ENCODE results near the gene CDK5R1. TPM values are rescaled to one million over a fixed set of nuclear protein-coding genes. Genes with fewer than 3 reads are reported as not detected.
A peak's percentile ranks its signal among the peaks of the same experiment; 100 is the strongest.

Gene CDK5R1
- total RNA-seq, 2 donors from 2014 or later: 1.0 to 1.6 TPM

- DNase-seq (peak; percentile 98 to 100 (median 98)), ATAC-seq (peak; percentile 97)
- 0 to 1% methylated on average over 13 to 73 of the region's 74 CpGs for WGBS, 2 donors
- H3K27me3 ChIP-seq: no peaks in the 10 kb centered on the region
- intact Hi-C loops (cut with DNase I): no loop called here
- H3K27ac ChIP-seq: peak within 1 kb of the TSS; percentile 57 to 81 (median 68)
- TF ChIP-seq, protein P1, sequence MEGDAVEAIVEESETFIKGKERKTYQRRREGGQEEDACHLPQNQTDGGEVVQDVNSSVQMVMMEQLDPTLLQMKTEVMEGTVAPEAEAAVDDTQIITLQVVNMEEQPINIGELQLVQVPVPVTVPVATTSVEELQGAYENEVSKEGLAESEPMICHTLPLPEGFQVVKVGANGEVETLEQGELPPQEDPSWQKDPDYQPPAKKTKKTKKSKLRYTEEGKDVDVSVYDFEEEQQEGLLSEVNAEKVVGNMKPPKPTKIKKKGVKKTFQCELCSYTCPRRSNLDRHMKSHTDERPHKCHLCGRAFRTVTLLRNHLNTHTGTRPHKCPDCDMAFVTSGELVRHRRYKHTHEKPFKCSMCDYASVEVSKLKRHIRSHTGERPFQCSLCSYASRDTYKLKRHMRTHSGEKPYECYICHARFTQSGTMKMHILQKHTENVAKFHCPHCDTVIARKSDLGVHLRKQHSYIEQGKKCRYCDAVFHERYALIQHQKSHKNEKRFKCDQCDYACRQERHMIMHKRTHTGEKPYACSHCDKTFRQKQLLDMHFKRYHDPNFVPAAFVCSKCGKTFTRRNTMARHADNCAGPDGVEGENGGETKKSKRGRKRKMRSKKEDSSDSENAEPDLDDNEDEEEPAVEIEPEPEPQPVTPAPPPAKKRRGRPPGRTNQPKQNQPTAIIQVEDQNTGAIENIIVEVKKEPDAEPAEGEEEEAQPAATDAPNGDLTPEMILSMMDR (IDR thresholded peaks at IDR 0.05): peak; percentile 88 to 96 (median 92)
- peak in 2 of 3 donors; percentile 69 to 70 for TF ChIP-seq POLR2A (IDR thresholded peaks at IDR 0.05)
- H3K36me3 ChIP-seq (replicated peaks in 1 of 2; ENCODE audit: insufficient read depth in 1 of 2, low read depth in 2 of 2): peaks cover 0 to 4% of the 10 kb centered on the region in 2 donors
- H3K4me1 ChIP-seq: peaks cover 16% of the 10 kb centered on the region
- peak within 1 kb of the TSS; percentile 47 to 87 for H3K4me3 ChIP-seq
- H3K9me3 ChIP-seq: no peaks in the 10 kb centered on the region
Measured at GRCh38 chr17:32444301-32445073, 42.3 kb upstream of the CDK5R1 start, which contains the start of gene PSMD11. TSS of gene PSMD11 (plus strand) at chr17:32444510. CDS start at chr17:32444524, 14 bp downstream.

GRCh38 chr17:32445074-32445415 lies 41.7 kb upstream of the CDK5R1 start:
- H3K4me3 ChIP-seq: peak overlapping the region; percentile 47 to 87
- H3K27me3 ChIP-seq: no peaks in the 10 kb centered on the region
- peak in 3 of 4 donors; percentile 28 to 43 (median 42) for DNase-seq
- 0 to 1% methylated on average over 6 to 14 of the region's 14 CpGs for WGBS, 2 donors
- H3K9me3 ChIP-seq: no peaks in the 10 kb centered on the region
- intact Hi-C loops (cut with DNase I): no loop called here
- H3K4me1 ChIP-seq: peaks cover 16% of the 10 kb centered on the region
- H3K27ac ChIP-seq: peak overlapping the region; percentile 57 to 81 (median 68)
- H3K36me3 ChIP-seq (replicated peaks in 1 of 2; ENCODE audit: insufficient read depth in 1 of 2, low read depth in 2 of 2): peaks cover 0 to 4% of the 10 kb centered on the region in 2 donors
- peak; percentile 30 for ATAC-seq
- TF ChIP-seq, protein P1 (IDR thresholded peaks at IDR 0.05): no peak

- TF ChIP-seq POLR2A (IDR thresholded peaks at IDR 0.05): no peak
- TF ChIP-seq, protein P1 (IDR thresholded peaks at IDR 0.05): no peak
- Histone ChIP-seq H3K36me3 (replicated peaks in 1 of 2; ENCODE audit: insufficient read depth in 1 of 2, low read depth in 2 of 2) (peaks cover 0 to 4% of the 10 kb centered on the region in 2 donors), H3K4me3 (peak overlapping the region in 1 of 2 donors; percentile 47), H3K27ac (peak overlapping the region in 3 of 4 donors; percentile 57 to 81 (median 75)), H3K4me1 (peaks cover 16% of the 10 kb centered on the region), H3K9me3 (no peaks in the 10 kb centered on the region), H3K27me3 (no peaks in the 10 kb centered on the region)
- DNase-seq: no peak
- WGBS, 2 donors: 7 to 8% methylated on average over 6 of the region's 6 CpGs
- intact Hi-C loops (cut with DNase I): no loop called here
- no peak for ATAC-seq
Measured at GRCh38 chr17:32445497-32445896, 41.3 kb upstream of the CDK5R1 start.

DNA sequence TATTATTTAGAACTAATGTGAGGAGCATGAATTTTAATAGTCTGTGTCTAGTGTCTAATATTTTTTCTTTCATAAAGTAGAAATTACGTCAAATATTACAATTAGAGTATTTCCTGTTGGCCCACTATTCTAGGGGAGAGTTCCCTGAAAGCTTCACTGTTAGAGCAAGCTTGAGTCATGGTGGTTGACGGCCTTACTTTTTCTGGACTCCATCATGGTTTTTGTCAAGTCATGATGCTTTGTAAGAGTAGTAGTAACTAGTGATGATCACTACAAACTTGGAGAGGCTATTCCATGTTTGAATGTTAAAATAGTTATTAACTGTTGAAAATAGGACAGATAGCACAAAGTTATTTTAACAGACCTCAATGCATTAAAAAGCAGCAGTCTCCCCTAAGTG lies 40.8 kb upstream of the CDK5R1 start:
- Histone ChIP-seq H3K4me1 (peaks cover 16% of the 10 kb centered on the region), H3K27ac (no peak overlapping the region), H3K9me3 (no peaks in the 10 kb centered on the region), H3K36me3 (replicated peaks in 1 of 2; ENCODE audit: insufficient read depth in 1 of 2, low read depth in 2 of 2) (peaks cover 0 to 4% of the 10 kb centered on the region in 2 donors), H3K4me3 (no peak overlapping the region), H3K27me3 (no peaks in the 10 kb centered on the region)
- no peak for ATAC-seq
- DNase-seq: no peak
- TF ChIP-seq, protein P1 (IDR thresholded peaks at IDR 0.05): no peak
- TF ChIP-seq POLR2A (IDR thresholded peaks at IDR 0.05): no peak
- intact Hi-C loops (cut with DNase I): no loop called here
- whole genome bisulfite sequencing, 2 donors: 40 to 55% methylated on average over 2 of the region's 2 CpGs

All from body of pancreas (tissue), 4 donors.